K562 (cell line): ENCODE results near the gene NXT1. TPM values are rescaled to one million over a fixed set of nuclear protein-coding genes. Genes with fewer than 3 reads are reported as not detected.

Experiments
- ATAC-seq: fragments of 200-7000 bp; cut with Tn5 transposase; 3 replicates; pipeline ENCODE4 v1.9.1; 2020; ENCODE audit warnings: moderate library complexity
- BruUV-seq: library from RNA; stranded (reverse); fragments of 400-500 nt; replicated peaks from 2 replicates; lab custom pipeline; 2021; lab: Mats Ljungman, UMichigan
- CTCF ChIA-PET: fragments of 300-600 bp; formaldehyde crosslinking; extraction: SDS; loops from one replicate; lab custom pipeline; 2021; ENCODE audit warnings: low intra/inter-chr PET ratio; lab: Yijun Ruan, JAX
- POLR2A ChIA-PET: fragments of 300-600, 350-650 bp; sonication (Branson Sonifier 250); formaldehyde crosslinking; extraction: SDS; loops from one replicate; lab custom pipeline; 2021; ENCODE audit warnings: antibody characterized with exemption, inconsistent platforms; lab: Yijun Ruan, JAX
- DNase-seq, 4 experiments: peaks; one replicate each; pipeline versions ENCODE4 v3.0.0 to v3.0.0-alpha.2; 2011 to 2018; ENCODE audit warnings: low spot score in 3 of 4, mixed read lengths in 3 of 4; ENCODE audit errors: extremely low read depth in 1 of 4
- FAIRE-seq: peaks from 2 replicates; lab custom pipeline; 2011; peaks lifted over from hg19 to GRCh38; lab: Jason Lieb, UNC
- H2AFZ ChIP-seq: 2 replicates; pipeline ENCODE4 v1.6.0; 2011; ENCODE audit warnings: low read depth, low read length, control low read depth, inconsistent platforms
- H3K27ac ChIP-seq: fragments of 200-600 bp; 3 replicates; pipeline ENCODE4 v1.8.0; 2011; ENCODE audit warnings: low read depth, mild to moderate bottlenecking, control low read depth, inconsistent platforms, low read length, moderate library complexity, mixed read lengths; ENCODE audit errors: extremely low read depth
- H3K27me3 ChIP-seq, 2 experiments: fragments of 300-600 bp in 1 of 2; 2 replicates in 1 of 2; 3 replicates in 1 of 2; pipeline versions ENCODE4 v1.6.0 to v1.8.0; 2011; ENCODE audit warnings: inconsistent platforms in 2 of 2, low read length in 2 of 2, mild to moderate bottlenecking in 1 of 2, mixed read lengths in 1 of 2, moderate library complexity in 1 of 2; ENCODE audit not compliant: control insufficient read depth in 2 of 2, insufficient read depth in 2 of 2
- H3K36me3 ChIP-seq: fragments of 300-600 bp; 3 replicates; pipeline ENCODE4 v1.8.0; 2011; ENCODE audit warnings: mild to moderate bottlenecking, low read length, inconsistent platforms; ENCODE audit not compliant: control insufficient read depth, insufficient read depth
- H3K4me1 ChIP-seq, 2 experiments: fragments of 200-600 bp in 1 of 2; replicated peaks in 1 of 2; 2 replicates in 1 of 2; 3 replicates in 1 of 2; pipeline versions ENCODE4 v1.5.1 to v1.8.0; 2011; ENCODE audit warnings: inconsistent platforms in 2 of 2, low read length in 2 of 2, mild to moderate bottlenecking in 1 of 2, mixed read lengths in 1 of 2, moderate library complexity in 1 of 2; ENCODE audit not compliant: control insufficient read depth in 2 of 2, insufficient read depth in 2 of 2
- H3K4me2 ChIP-seq: 2 replicates; pipeline ENCODE4 v1.6.1; 2011; ENCODE audit warnings: low read length, control low read depth, inconsistent platforms, mixed read lengths; ENCODE audit not compliant: insufficient read depth
- H3K4me3 ChIP-seq: fragments of 200-600 bp; sonication (generic), shearing (Covaris generic); 2 replicates; pipeline ENCODE4 v1.5.1; 2016; ENCODE audit warnings: control low read depth, inconsistent platforms
- H3K79me2 ChIP-seq: fragments of 200-600 bp; 3 replicates; pipeline ENCODE4 v1.8.0; 2011; ENCODE audit warnings: low read length, inconsistent platforms; ENCODE audit not compliant: control insufficient read depth, insufficient read depth
- H3K9ac ChIP-seq, 2 experiments: 2 replicates each; pipeline versions ENCODE4 v1.6.0 to v1.6.1; 2011; ENCODE audit warnings: low read depth in 2 of 2, low read length in 2 of 2, control low read depth in 1 of 2, inconsistent platforms in 1 of 2, mild to moderate bottlenecking in 1 of 2, mixed read lengths in 1 of 2; ENCODE audit not compliant: insufficient read depth in 1 of 2
- H3K9me1 ChIP-seq: one replicate; pipeline ENCODE4 v1.6.0; 2011; ENCODE audit warnings: inconsistent platforms, mild to moderate bottlenecking, low read length, moderate library complexity; ENCODE audit not compliant: control insufficient read depth, insufficient read depth
- H3K9me3 ChIP-seq: replicated peaks from 2 replicates; pipeline ENCODE4 v1.5.1; 2011; ENCODE audit warnings: low read depth, low read length, inconsistent platforms; ENCODE audit not compliant: control insufficient read depth, insufficient read depth
- H4K20me1 ChIP-seq: replicated peaks from 2 replicates; pipeline ENCODE4 v1.6.1; 2011; ENCODE audit warnings: low read length, inconsistent platforms, mixed read lengths; ENCODE audit not compliant: control insufficient read depth, insufficient read depth
- EGR1 ChIP-seq: fragments of 450-650 bp; conservative IDR thresholded peaks from 2 replicates; pipeline ENCODE4 v1.6.1; 2017; ENCODE audit warnings: mild to moderate bottlenecking
- ZNF146 ChIP-seq: IDR thresholded peaks from one replicate; pipeline ENCODE4 v1.6.1; 2018; ENCODE audit warnings: missing compliant biosample characterization; ENCODE audit not compliant: unreplicated experiment
- ZNF212 ChIP-seq: fragments of 450-650 bp; formaldehyde crosslinking; IDR thresholded peaks from 2 replicates; pipeline ENCODE4 v1.4.0; 2020; ENCODE audit warnings: mild to moderate bottlenecking
- WGBS: fragments of 100-300 bp; shearing (Covaris generic); methylation state at CpG from one replicate; pipeline ENCODE4 v1.1.6; 2016; ENCODE audit warnings: low coverage, mixed read lengths; ENCODE audit not compliant: insufficient coverage; ENCODE audit errors: missing lambda C conversion rate; 5-methylcytosine and 5-hydroxymethylcytosine counted together
- in situ Hi-C: fragments of 300-500 bp; cut with MboI; formaldehyde crosslinking; loops from 4 replicates; pipeline ENCODE4 v1.15.0; 2018; ENCODE audit warnings: inconsistent platforms, mixed read lengths
- intact Hi-C: fragments of 100-400 bp; cut with micrococcal nuclease; formaldehyde crosslinking; loops from 2 replicates; pipeline ENCODE4 v1.14.2; 2022
- polyA plus RNA-seq, 8 experiments: library from polyadenylated mRNA; depleted of rRNA in 4 of 8; stranded (reverse) in 5 of 8; unstranded in 3 of 8; fragments of >200 nt; fragmentation: Nextera tagmentation in 2 of 8; fragmentation: Illumina TruSeq in 1 of 8; extraction: Ambion mirVana in 2 of 8; extraction: Trizol in 1 of 8; gene quantifications; 2 replicates each; pipeline versions ENCODE4 v1.2.1 to v1.2.3, GENCODE V29; 2011 to 2014; ENCODE audit warnings: inconsistent platforms in 1 of 8, missing spikeins in 1 of 8
- total RNA-seq, 7 experiments: library from RNA; depleted of rRNA in 6 of 7; stranded (reverse); fragments of >200 nt in 6 of 7; fragmentation: Illumina TruSeq in 2 of 7; extraction: Trizol in 2 of 7; gene quantifications; 2 replicates each; pipeline versions ENCODE4 v1.2.1 to v1.2.3, GENCODE V29; 2011 to 2021; ENCODE audit warnings: low replicate concordance in 1 of 7

The NXT1 gene
- total and polyA plus RNA-seq, 9 of the 15 experiments (the other 6 are each of a cell fraction or from before 2014, with no cell fraction given), result 7.7 to 50.9 (median 35.6) TPM

DNA sequence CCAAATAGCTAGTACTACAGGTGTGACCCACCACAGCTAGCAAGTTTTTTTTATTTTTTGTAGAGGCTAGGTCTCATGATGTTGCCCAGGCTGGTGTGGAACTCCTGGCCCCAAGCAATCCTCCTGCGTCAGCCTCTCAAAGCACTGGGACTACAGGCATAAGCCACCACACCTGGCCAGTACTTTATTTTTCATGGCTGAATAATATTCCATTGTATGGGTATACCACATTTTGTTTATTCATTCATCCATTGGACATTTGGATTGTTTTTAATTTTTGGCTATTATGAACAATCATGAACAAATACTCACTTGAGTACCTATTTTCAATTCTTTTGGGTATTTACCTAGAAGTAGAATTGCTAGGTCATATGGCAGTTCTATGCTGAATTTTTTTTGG, 7.0 kb upstream of the NXT1 start:
- Histone ChIP-seq H3K27me3 (no peaks in the 10 kb centered on the region), H3K9me1 (no peaks in the 10 kb centered on the region), H3K79me2 (no peaks in the 10 kb centered on the region), H4K20me1 (no peaks in the 10 kb centered on the region), H3K4me2 (no peak overlapping the region), H3K9ac (no peak overlapping the region), H3K9me3 (no peaks in the 10 kb centered on the region), H2AFZ (no peak overlapping the region), H3K4me3 (no peak overlapping the region), H3K36me3 (no peaks in the 10 kb centered on the region), H3K27ac (no peak overlapping the region), H3K4me1 (peaks cover 0 to 3% of the 10 kb centered on the region in 2 experiments; a peak in 2 of 5 replicates)
- no peak for FAIRE-seq
- ChIA-PET CTCF (no interaction called here), POLR2A (interaction anchor here (0.6 kb wide), 1 partner anchor 82 kb away, joined by 3 read pairs; no protein-coding TSS in a partner anchor)
- 17% methylated on average over 1 of the region's 1 CpG for WGBS
- in situ Hi-C loops (loop anchor here (10.0 kb wide), 1 partner anchor 289 kb away; no protein-coding TSS in a partner anchor), intact Hi-C loops (loop anchor here (5.0 to 10.0 kb wide), 2 partner anchors 106 to 289 kb away; no protein-coding TSS in a partner anchor)
- ATAC-seq, result no peak
- TF ChIP-seq ZNF146 (CRISPR knock-in tag) (peak; percentile 63), EGR1 (no peak)
- BruUV-seq, result no TSS peak
- no peak for DNase-seq

DNA sequence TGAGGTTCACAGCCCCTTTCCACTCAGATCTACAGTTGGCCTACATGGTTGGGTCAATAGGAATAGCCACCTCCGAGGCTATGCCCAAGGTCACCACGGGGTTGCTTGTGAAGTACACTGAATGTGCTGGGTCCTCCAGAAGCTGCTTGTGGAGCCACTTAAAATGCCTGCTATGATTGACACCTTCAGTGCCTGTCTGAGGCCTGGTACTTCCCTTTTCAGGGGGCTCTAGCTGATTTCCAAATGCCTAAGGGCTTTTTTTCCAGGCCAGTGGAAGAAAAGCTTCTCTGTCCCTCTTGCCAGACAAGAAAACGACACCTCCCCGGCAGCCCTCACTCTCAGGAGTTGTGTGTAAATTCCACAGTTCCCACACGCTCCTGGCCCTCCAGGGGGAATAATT, 6.3 kb upstream of the NXT1 start:
- TF ChIP-seq ZNF212 (CRISPR knock-in tag), result no peak
- ATAC-seq, result no peak
- Histone ChIP-seq H2AFZ (no peak overlapping the region), H3K9me3 (no peaks in the 10 kb centered on the region), H3K4me3 (no peak overlapping the region), H3K9me1 (no peaks in the 10 kb centered on the region), H3K27me3 (no peaks in the 10 kb centered on the region), H3K79me2 (peaks cover 2% of the 10 kb centered on the region; the same call in 1 of the 3 replicates), H3K4me1 (peaks cover 3 to 4% of the 10 kb centered on the region in 2 experiments; a peak in 4 of 5 replicates), H3K36me3 (no peaks in the 10 kb centered on the region), H4K20me1 (no peaks in the 10 kb centered on the region), H3K27ac (no peak overlapping the region), H3K4me2 (no peak overlapping the region), H3K9ac (no peak overlapping the region)
- no peak for FAIRE-seq
- ChIA-PET POLR2A (interaction anchor here (0.6 kb wide), 1 partner anchor 81 kb away, joined by 3 read pairs; no protein-coding TSS in a partner anchor), CTCF (no interaction called here)
- 31% methylated on average over 5 of the region's 5 CpGs for WGBS
- no peak for DNase-seq
- intact Hi-C loops (loop anchor here (5.0 to 10.0 kb wide), 2 partner anchors 107 to 290 kb away; no protein-coding TSS in a partner anchor), in situ Hi-C loops (loop anchor here (10.0 kb wide), 1 partner anchor 290 kb away; no protein-coding TSS in a partner anchor)
- BruUV-seq, result no TSS peak
